GM12865 (cell line): ENCODE measurements around the gene RSBN1.

Experiments used
- DNase-seq: peaks from one replicate; pipeline ENCODE4 v3.0.0; 2010; ENCODE audit warnings: low read depth
- H3K4me3 ChIP-seq: 2 replicates; pipeline ENCODE4 v1.5.1; 2011; ENCODE audit warnings: mild to moderate bottlenecking, low read depth, low read length, control low read depth
- CTCF ChIP-seq: IDR thresholded peaks from 2 replicates; pipeline ENCODE4 v1.5.1; 2011; ENCODE audit warnings: low read length, control low read depth, low read depth, inconsistent platforms; ENCODE audit not compliant: insufficient read depth; ENCODE audit errors: missing control alignments

The RSBN1 gene

GRCh38 chr1:113804421-113805255, 7.6 kb downstream of the RSBN1 start:
- no peak for DNase-seq
- TF ChIP-seq CTCF, result no peak
- no peak overlapping the region for H3K4me3 ChIP-seq

- no peak overlapping the region for H3K4me3 ChIP-seq
- TF ChIP-seq CTCF, result no peak
- DNase-seq, result no peak
Observed at GRCh38 chr1:113802367-113803007, 9.8 kb downstream of the RSBN1 start.

- DNase-seq, result peak; percentile 38
- TF ChIP-seq CTCF, result no peak
- H3K4me3 ChIP-seq, result no peak overlapping the region
Observed at GRCh38 chr1:113800487-113800886, 11.8 kb downstream of the RSBN1 start.

GRCh38 chr1:113797472-113797871, 14.8 kb downstream of the RSBN1 start:
- no peak for DNase-seq
- H3K4me3 ChIP-seq, result no peak overlapping the region
- no peak for TF ChIP-seq CTCF

- no peak for DNase-seq
- no peak overlapping the region for H3K4me3 ChIP-seq
- TF ChIP-seq CTCF, result no peak
Observed at GRCh38 chr1:113793878-113794834, 18.1 kb downstream of the RSBN1 start.

GRCh38 chr1:113792986-113793385, 19.3 kb downstream of the RSBN1 start:
- DNase-seq, result no peak
- no peak for TF ChIP-seq CTCF
- no peak overlapping the region for H3K4me3 ChIP-seq
